ENCODE measurements around the gene PSMB7.

The PSMB7 gene

GRCh38 chr9:124442826-124443225 is 27.6 kb upstream of the PSMB7 start:
- no peak overlapping the region for H3K4me3 ChIP-seq (ENCODE audit: low read length)
- no peaks in the 10 kb centered on the region for H3K9me2 ChIP-seq (replicated peaks; ENCODE audit: insufficient read depth, low read length)
- no peak overlapping the region for H3K9ac ChIP-seq (ENCODE audit: low read length)
- TF ChIP-seq, protein P1, sequence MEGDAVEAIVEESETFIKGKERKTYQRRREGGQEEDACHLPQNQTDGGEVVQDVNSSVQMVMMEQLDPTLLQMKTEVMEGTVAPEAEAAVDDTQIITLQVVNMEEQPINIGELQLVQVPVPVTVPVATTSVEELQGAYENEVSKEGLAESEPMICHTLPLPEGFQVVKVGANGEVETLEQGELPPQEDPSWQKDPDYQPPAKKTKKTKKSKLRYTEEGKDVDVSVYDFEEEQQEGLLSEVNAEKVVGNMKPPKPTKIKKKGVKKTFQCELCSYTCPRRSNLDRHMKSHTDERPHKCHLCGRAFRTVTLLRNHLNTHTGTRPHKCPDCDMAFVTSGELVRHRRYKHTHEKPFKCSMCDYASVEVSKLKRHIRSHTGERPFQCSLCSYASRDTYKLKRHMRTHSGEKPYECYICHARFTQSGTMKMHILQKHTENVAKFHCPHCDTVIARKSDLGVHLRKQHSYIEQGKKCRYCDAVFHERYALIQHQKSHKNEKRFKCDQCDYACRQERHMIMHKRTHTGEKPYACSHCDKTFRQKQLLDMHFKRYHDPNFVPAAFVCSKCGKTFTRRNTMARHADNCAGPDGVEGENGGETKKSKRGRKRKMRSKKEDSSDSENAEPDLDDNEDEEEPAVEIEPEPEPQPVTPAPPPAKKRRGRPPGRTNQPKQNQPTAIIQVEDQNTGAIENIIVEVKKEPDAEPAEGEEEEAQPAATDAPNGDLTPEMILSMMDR (IDR thresholded peaks at IDR 0.05; ENCODE audit: low read length), result no peak
- TF ChIP-seq EZH2phosphoT487 (IDR thresholded peaks at IDR 0.05; ENCODE audit: low read length) (no peak), EZH2 (optimal IDR thresholded peaks at IDR 0.05; ENCODE audit: low read depth, low read length) (no peak)
- H3K9me3 ChIP-seq (replicated peaks; ENCODE audit: insufficient read depth, low read length), result no peaks in the 10 kb centered on the region
- no peaks in the 10 kb centered on the region for H3K4me1 ChIP-seq (ENCODE audit: low read length)
- no peaks in the 10 kb centered on the region for H3K79me2 ChIP-seq (ENCODE audit: low read length)
- H3K4me2 ChIP-seq (ENCODE audit: low read depth, low read length), result no peak overlapping the region
- H3K27ac ChIP-seq (ENCODE audit: low read length), result no peak overlapping the region
- H4K20me1 ChIP-seq (ENCODE audit: insufficient read depth, low read length), result no peaks in the 10 kb centered on the region
- no peak for DNase-seq
- no peak overlapping the region for H2AFZ ChIP-seq (ENCODE audit: low read length)
- no peaks in the 10 kb centered on the region for H3F3A ChIP-seq (ENCODE audit: insufficient read depth, low read length)
- no peaks in the 10 kb centered on the region for H3K36me3 ChIP-seq (replicated peaks; ENCODE audit: insufficient read depth, low read length)
- no peaks in the 10 kb centered on the region for H3K27me3 ChIP-seq (replicated peaks; ENCODE audit: insufficient read depth, low read length)

DNA sequence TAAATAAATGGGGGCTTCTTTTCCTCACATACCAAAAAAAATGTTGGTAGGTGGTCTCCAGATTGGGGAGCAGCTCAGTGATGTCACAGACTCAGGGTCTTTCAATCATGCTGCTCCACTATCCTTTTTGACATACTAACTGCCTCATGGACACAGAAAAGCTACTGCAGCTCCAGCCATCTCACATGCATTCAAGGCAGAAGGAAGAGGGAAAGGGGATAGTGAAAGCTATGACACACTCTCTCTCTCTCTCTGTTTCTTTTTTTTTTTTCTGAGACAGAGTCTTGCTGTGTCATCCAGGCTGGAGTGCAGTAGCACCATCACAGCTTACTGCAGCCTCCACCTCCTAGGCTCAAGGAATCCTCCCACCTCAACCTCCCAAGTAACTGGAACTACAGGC is 27.1 kb upstream of the PSMB7 start:
- Histone ChIP-seq H3K4me3 (ENCODE audit: low read length) (no peak overlapping the region), H3K4me1 (ENCODE audit: low read length) (no peaks in the 10 kb centered on the region), H3K27me3 (replicated peaks; ENCODE audit: insufficient read depth, low read length) (no peaks in the 10 kb centered on the region), H3K36me3 (replicated peaks; ENCODE audit: insufficient read depth, low read length) (no peaks in the 10 kb centered on the region), H3K27ac (ENCODE audit: low read length) (no peak overlapping the region), H3K79me2 (ENCODE audit: low read length) (no peaks in the 10 kb centered on the region), H3F3A (ENCODE audit: insufficient read depth, low read length) (no peaks in the 10 kb centered on the region), H3K9ac (ENCODE audit: low read length) (no peak overlapping the region), H2AFZ (ENCODE audit: low read length) (no peak overlapping the region), H3K9me2 (replicated peaks; ENCODE audit: insufficient read depth, low read length) (no peaks in the 10 kb centered on the region), H4K20me1 (ENCODE audit: insufficient read depth, low read length) (no peaks in the 10 kb centered on the region), H3K9me3 (replicated peaks; ENCODE audit: insufficient read depth, low read length) (no peaks in the 10 kb centered on the region), H3K4me2 (ENCODE audit: low read depth, low read length) (no peak overlapping the region)
- no peak for DNase-seq
- no peak for TF ChIP-seq EZH2phosphoT487 (IDR thresholded peaks at IDR 0.05; ENCODE audit: low read length)
- no peak for TF ChIP-seq EZH2 (optimal IDR thresholded peaks at IDR 0.05; ENCODE audit: low read depth, low read length)
- TF ChIP-seq, protein P1 (IDR thresholded peaks at IDR 0.05; ENCODE audit: low read length), result no peak

DNA sequence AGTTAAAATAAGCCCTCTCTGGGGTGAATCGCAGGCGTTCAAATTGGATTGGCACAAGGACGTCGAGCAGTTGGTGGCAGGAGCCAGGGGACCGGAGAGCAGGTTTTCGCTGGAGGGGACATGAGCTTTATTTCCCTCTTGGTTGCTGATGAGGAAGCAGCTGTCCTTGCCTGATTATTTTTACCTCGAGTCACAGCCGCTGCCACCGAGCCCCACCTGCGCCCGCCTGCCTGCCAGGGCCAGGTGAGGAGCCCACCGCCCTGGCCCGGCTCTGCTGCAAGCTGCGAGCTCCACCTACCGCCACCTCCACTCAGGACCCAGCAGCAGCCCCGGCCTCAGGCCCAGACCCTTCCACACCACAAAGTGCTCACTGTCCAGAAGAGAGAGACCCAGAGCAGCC is 26.0 kb upstream of the PSMB7 start:
- no peaks in the 10 kb centered on the region for H3K36me3 ChIP-seq (replicated peaks; ENCODE audit: insufficient read depth, low read length)
- no peaks in the 10 kb centered on the region for H3K79me2 ChIP-seq (ENCODE audit: low read length)
- no peak overlapping the region for H3K4me3 ChIP-seq (ENCODE audit: low read length)
- no peaks in the 10 kb centered on the region for H4K20me1 ChIP-seq (ENCODE audit: insufficient read depth, low read length)
- H3K4me1 ChIP-seq (ENCODE audit: low read length), result peaks cover 9% of the 10 kb centered on the region
- no peak for TF ChIP-seq EZH2phosphoT487 (IDR thresholded peaks at IDR 0.05; ENCODE audit: low read length)
- TF ChIP-seq, protein P1 (IDR thresholded peaks at IDR 0.05; ENCODE audit: low read length), result no peak
- TF ChIP-seq EZH2 (optimal IDR thresholded peaks at IDR 0.05; ENCODE audit: low read depth, low read length), result no peak
- H3K9ac ChIP-seq (ENCODE audit: low read length), result no peak overlapping the region
- no peak overlapping the region for H3K4me2 ChIP-seq (ENCODE audit: low read depth, low read length)
- DNase-seq, result no peak
- no peaks in the 10 kb centered on the region for H3K27me3 ChIP-seq (replicated peaks; ENCODE audit: insufficient read depth, low read length)
- no peaks in the 10 kb centered on the region for H3K9me3 ChIP-seq (replicated peaks; ENCODE audit: insufficient read depth, low read length)
- no peaks in the 10 kb centered on the region for H3F3A ChIP-seq (ENCODE audit: insufficient read depth, low read length)
- no peak overlapping the region for H3K27ac ChIP-seq (ENCODE audit: low read length)
- no peak overlapping the region for H2AFZ ChIP-seq (ENCODE audit: low read length)
- no peaks in the 10 kb centered on the region for H3K9me2 ChIP-seq (replicated peaks; ENCODE audit: insufficient read depth, low read length)

All from MM.1S (cell line).